Transverse colon (tissue), 4 donors: ENCODE data around the gene RMI1.

ENCODE experiments used
- CTCF ChIP-seq, 5 experiments: fragments of 200-600 bp in 3 of 5; fragments of 450-650 bp in 2 of 5; sonication (generic) in 3 of 5; IDR thresholded peaks; 1 replicate in 2 of 5; 2 replicates in 3 of 5; pipeline ENCODE4 v1.5.1; 2016 to 2017; ENCODE audit warnings: antibody characterized with exemption in 5 of 5, inconsistent platforms in 3 of 5, mild to moderate bottlenecking in 2 of 5, moderate library complexity in 1 of 5
- EP300 ChIP-seq: sonication (generic); formaldehyde crosslinking; IDR thresholded peaks from one replicate; pipeline ENCODE4 v1.6.1; 2017; ENCODE audit warnings: antibody characterized with exemption, low read depth
- POLR2A ChIP-seq: fragments of 450-650 bp; IDR thresholded peaks from one replicate; pipeline ENCODE4 v1.6.1; 2016; ENCODE audit warnings: antibody characterized with exemption, mild to moderate bottlenecking, moderate library complexity
- POLR2AphosphoS5 ChIP-seq, 3 donors: sonication (generic); formaldehyde crosslinking; IDR thresholded peaks; one replicate each; pipeline ENCODE4 v1.6.1; 2016; ENCODE audit warnings: antibody characterized with exemption in 3 of 3

DNA sequence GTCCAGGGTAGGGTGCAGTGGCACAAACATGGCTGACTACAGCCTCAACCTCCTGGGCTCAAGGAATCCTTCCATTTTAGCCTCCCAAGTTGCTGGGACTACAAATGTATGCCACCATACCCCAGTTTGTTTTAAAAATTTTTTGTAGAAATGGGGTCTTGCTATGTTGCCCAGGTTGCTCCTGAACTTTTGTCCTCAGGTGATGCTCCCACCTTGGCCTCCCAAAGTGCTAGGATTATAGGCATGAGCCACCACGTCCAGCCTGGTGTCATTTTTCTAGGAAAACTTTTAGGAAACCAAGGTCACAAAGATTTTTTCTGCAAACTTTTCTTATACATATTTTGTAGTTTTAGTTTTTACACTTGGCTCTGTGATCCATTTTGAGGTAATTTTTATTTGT, 10.8 kb downstream of the RMI1 start:
- TF ChIP-seq CTCF (IDR thresholded peaks at IDR 0.05) (no peak), EP300 (no peak), POLR2AphosphoS5 (IDR thresholded peaks at IDR 0.05) (no peak), POLR2A (no peak)
